ENCODE measurements around the gene IFI27.

Gene IFI27

DNA sequence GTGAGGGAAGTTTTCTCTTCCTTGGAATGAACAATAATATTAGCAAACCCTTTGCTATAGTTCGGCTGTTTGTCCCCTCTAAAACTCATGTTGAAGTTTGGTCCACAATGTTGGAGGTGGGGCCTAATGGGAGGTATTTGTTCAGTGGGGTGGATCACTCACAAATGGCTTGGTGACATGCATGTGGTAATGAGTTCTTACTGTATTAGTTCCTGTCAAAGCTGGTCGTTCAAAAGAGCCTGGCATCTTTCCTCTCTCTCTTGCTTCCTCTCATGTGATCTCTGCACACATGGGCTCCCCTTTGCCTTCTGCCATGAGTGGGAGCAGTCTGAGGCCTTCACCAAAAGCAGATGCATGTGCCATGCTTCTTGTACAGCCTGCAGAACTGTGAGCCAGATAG lies 50.5 kb downstream of the IFI27 start:
- Histone ChIP-seq H3K4me1 (ENCODE audit: control insufficient read depth, insufficient read depth, low read length) (no peaks in the 10 kb centered on the region; the same call in 1 of the 2 replicates), H3K27ac (ENCODE audit: extremely low read depth, low read depth, low read length) (no peak overlapping the region), H3K4me3 (ENCODE audit: low read depth, low read length) (no peak overlapping the region), H3K36me3 (ENCODE audit: control insufficient read depth in 2 of 2, insufficient read depth in 1 of 2, low read length in 2 of 2) (no peaks in the 10 kb centered on the region), H3K9me3 (ENCODE audit: control insufficient read depth, insufficient read depth, low read depth, low read length) (no peaks in the 10 kb centered on the region)
- POLR2A ChIA-PET = no interaction called here
- TF ChIP-seq, protein P1, sequence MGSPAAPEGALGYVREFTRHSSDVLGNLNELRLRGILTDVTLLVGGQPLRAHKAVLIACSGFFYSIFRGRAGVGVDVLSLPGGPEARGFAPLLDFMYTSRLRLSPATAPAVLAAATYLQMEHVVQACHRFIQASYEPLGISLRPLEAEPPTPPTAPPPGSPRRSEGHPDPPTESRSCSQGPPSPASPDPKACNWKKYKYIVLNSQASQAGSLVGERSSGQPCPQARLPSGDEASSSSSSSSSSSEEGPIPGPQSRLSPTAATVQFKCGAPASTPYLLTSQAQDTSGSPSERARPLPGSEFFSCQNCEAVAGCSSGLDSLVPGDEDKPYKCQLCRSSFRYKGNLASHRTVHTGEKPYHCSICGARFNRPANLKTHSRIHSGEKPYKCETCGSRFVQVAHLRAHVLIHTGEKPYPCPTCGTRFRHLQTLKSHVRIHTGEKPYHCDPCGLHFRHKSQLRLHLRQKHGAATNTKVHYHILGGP (tag by site-specific recombination; IDR thresholded peaks at IDR 0.05) = no peak
- TF ChIP-seq ZNF677 (tag by site-specific recombination; IDR thresholded peaks at IDR 0.05) = no peak
- TF ChIP-seq, protein P2, sequence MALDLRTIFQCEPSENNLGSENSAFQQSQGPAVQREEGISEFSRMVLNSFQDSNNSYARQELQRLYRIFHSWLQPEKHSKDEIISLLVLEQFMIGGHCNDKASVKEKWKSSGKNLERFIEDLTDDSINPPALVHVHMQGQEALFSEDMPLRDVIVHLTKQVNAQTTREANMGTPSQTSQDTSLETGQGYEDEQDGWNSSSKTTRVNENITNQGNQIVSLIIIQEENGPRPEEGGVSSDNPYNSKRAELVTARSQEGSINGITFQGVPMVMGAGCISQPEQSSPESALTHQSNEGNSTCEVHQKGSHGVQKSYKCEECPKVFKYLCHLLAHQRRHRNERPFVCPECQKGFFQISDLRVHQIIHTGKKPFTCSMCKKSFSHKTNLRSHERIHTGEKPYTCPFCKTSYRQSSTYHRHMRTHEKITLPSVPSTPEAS (tag by site-specific recombination; IDR thresholded peaks at IDR 0.05) = no peak
- no peak for TF ChIP-seq ZNF202 (tag by site-specific recombination; IDR thresholded peaks at IDR 0.05; ENCODE audit: borderline replicate concordance)
- TF ChIP-seq ZNF664 (tag by site-specific recombination; IDR thresholded peaks at IDR 0.05) = no peak
- TF ChIP-seq, protein P3, sequence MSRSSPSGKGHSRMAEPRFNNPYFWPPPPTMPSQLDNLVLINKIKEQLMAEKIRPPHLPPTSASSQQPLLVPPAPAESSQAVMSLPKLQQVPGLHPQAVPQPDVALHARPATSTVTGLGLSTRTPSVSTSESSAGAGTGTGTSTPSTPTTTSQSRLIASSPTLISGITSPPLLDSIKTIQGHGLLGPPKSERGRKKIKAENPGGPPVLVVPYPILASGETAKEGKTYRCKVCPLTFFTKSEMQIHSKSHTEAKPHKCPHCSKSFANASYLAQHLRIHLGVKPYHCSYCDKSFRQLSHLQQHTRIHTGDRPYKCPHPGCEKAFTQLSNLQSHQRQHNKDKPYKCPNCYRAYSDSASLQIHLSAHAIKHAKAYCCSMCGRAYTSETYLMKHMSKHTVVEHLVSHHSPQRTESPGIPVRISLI (tag by site-specific recombination; IDR thresholded peaks at IDR 0.05) = no peak
- TF ChIP-seq, protein P4, sequence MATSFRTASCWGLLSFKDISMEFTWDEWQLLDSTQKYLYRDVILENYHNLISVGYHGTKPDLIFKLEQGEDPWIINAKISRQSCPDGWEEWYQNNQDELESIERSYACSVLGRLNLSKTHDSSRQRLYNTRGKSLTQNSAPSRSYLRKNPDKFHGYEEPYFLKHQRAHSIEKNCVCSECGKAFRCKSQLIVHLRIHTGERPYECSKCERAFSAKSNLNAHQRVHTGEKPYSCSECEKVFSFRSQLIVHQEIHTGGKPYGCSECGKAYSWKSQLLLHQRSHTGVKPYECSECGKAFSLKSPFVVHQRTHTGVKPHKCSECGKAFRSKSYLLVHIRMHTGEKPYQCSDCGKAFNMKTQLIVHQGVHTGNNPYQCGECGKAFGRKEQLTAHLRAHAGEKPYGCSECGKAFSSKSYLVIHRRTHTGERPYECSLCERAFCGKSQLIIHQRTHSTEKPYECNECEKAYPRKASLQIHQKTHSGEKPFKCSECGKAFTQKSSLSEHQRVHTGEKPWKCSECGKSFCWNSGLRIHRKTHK (tag by site-specific recombination; IDR thresholded peaks at IDR 0.05) = no peak
- TF ChIP-seq ZNF292 (tag by site-specific recombination; IDR thresholded peaks at IDR 0.05; ENCODE audit: borderline replicate concordance, low read depth) = no peak
- no peak for TF ChIP-seq ZNF324 (tag by site-specific recombination; IDR thresholded peaks at IDR 0.05)
- TF ChIP-seq, protein P5, sequence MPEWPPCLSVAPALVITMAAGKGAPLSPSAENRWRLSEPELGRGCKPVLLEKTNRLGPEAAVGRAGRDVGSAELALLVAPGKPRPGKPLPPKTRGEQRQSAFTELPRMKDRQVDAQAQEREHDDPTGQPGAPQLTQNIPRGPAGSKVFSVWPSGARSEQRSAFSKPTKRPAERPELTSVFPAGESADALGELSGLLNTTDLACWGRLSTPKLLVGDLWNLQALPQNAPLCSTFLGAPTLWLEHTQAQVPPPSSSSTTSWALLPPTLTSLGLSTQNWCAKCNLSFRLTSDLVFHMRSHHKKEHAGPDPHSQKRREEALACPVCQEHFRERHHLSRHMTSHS (tag by site-specific recombination; IDR thresholded peaks at IDR 0.05) = no peak
- TF ChIP-seq, protein P6, sequence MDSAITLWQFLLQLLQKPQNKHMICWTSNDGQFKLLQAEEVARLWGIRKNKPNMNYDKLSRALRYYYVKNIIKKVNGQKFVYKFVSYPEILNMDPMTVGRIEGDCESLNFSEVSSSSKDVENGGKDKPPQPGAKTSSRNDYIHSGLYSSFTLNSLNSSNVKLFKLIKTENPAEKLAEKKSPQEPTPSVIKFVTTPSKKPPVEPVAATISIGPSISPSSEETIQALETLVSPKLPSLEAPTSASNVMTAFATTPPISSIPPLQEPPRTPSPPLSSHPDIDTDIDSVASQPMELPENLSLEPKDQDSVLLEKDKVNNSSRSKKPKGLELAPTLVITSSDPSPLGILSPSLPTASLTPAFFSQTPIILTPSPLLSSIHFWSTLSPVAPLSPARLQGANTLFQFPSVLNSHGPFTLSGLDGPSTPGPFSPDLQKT (IDR thresholded peaks at IDR 0.05; ENCODE audit: borderline replicate concordance, low read depth, low read length) = no peak
- no peak for TF ChIP-seq ZNF350 (tag by site-specific recombination; IDR thresholded peaks at IDR 0.05)
- TF ChIP-seq ZBTB17 (tag by site-specific recombination; IDR thresholded peaks at IDR 0.05) = no peak
- CTCF ChIA-PET = interaction anchor here (0.6 to 2.7 kb wide), 3 partner anchors 10 to 192 kb away, joined by 3 to 13 read pairs (median 3); no protein-coding TSS in a partner anchor

DNA sequence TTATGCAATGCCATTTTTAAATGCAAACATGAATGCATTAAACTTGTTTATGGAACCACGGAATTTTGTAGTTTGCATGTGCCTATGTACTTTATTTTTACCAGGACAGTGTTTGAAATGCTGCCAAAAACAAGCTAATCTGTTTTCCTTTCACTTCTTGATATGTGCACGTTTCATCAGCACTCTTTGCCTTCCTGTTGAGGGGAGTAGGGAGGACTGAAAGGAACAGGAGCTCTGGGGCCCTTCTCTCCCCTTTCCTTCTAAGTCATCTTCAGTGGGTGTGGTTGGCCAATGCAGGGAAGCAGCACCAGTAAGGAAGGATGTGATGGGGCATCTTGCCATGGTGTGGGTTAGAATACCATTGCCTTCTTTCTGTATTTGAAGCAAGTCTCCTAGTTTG lies 51.4 kb downstream of the IFI27 start:
- no peaks in the 10 kb centered on the region for H3K36me3 ChIP-seq (ENCODE audit: control insufficient read depth in 2 of 2, insufficient read depth in 1 of 2, low read length in 2 of 2)
- CTCF ChIA-PET = interaction anchor here (0.8 to 2.7 kb wide), 2 partner anchors 9 to 25 kb away, joined by 3 to 13 read pairs; no protein-coding TSS in a partner anchor
- POLR2A ChIA-PET = no interaction called here
- TF ChIP-seq SETDB1 (IDR thresholded peaks at IDR 0.05; ENCODE audit: insufficient read length, low read length) (no peak), HOXD13 (CRISPR knock-in tag; IDR thresholded peaks at IDR 0.05; ENCODE audit: borderline replicate concordance) (no peak), ZNF324 (tag by site-specific recombination; IDR thresholded peaks at IDR 0.05) (no peak), ZNF707 (tag by site-specific recombination; IDR thresholded peaks at IDR 0.05) (no peak), ZNF2 (tag by site-specific recombination; IDR thresholded peaks at IDR 0.05) (no peak), ZNF791 (tag by site-specific recombination; IDR thresholded peaks at IDR 0.05) (no peak), ZNF610 (tag by site-specific recombination; IDR thresholded peaks at IDR 0.05; ENCODE audit: borderline replicate concordance) (no peak), ZNF121 (tag by site-specific recombination; IDR thresholded peaks at IDR 0.05) (no peak)
- TF ChIP-seq, protein P7, sequence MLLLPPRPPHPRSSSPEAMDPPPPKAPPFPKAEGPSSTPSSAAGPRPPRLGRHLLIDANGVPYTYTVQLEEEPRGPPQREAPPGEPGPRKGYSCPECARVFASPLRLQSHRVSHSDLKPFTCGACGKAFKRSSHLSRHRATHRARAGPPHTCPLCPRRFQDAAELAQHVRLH (tag by site-specific recombination; IDR thresholded peaks at IDR 0.05) = no peak
- TF ChIP-seq, protein P8, sequence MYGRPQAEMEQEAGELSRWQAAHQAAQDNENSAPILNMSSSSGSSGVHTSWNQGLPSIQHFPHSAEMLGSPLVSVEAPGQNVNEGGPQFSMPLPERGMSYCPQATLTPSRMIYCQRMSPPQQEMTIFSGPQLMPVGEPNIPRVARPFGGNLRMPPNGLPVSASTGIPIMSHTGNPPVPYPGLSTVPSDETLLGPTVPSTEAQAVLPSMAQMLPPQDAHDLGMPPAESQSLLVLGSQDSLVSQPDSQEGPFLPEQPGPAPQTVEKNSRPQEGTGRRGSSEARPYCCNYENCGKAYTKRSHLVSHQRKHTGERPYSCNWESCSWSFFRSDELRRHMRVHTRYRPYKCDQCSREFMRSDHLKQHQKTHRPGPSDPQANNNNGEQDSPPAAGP (tag by site-specific recombination; IDR thresholded peaks at IDR 0.05) = no peak
- TF ChIP-seq, protein P9, sequence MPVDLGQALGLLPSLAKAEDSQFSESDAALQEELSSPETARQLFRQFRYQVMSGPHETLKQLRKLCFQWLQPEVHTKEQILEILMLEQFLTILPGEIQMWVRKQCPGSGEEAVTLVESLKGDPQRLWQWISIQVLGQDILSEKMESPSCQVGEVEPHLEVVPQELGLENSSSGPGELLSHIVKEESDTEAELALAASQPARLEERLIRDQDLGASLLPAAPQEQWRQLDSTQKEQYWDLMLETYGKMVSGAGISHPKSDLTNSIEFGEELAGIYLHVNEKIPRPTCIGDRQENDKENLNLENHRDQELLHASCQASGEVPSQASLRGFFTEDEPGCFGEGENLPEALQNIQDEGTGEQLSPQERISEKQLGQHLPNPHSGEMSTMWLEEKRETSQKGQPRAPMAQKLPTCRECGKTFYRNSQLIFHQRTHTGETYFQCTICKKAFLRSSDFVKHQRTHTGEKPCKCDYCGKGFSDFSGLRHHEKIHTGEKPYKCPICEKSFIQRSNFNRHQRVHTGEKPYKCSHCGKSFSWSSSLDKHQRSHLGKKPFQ (tag by site-specific recombination; IDR thresholded peaks at IDR 0.05) = no peak

More for the DNA sequence above, 51.4 kb downstream of the IFI27 start:
- H3K27ac ChIP-seq (ENCODE audit: extremely low read depth, low read depth, low read length) = no peak overlapping the region
- H3K4me3 ChIP-seq (ENCODE audit: low read depth, low read length) = no peak overlapping the region
- no peaks in the 10 kb centered on the region for H3K9me3 ChIP-seq (ENCODE audit: control insufficient read depth, insufficient read depth, low read depth, low read length)
- no peaks in the 10 kb centered on the region; the same call in 1 of the 2 replicates for H3K4me1 ChIP-seq (ENCODE audit: control insufficient read depth, insufficient read depth, low read length)

Data from HEK293 (cell line).